Osteocyte (in vitro differentiated cells): ENCODE measurements around the gene B3GALT4. TPM values are rescaled to one million over a fixed set of nuclear protein-coding genes. Genes with fewer than 3 reads are reported as not detected.
A peak's percentile ranks its signal among the peaks of the same experiment; 100 is the strongest.

Source experiments
- DNase-seq: peaks from one replicate; pipeline ENCODE4 v3.0.0; 2021; ENCODE audit warnings: mixed read lengths; ENCODE audit not compliant: unreplicated experiment; ENCODE audit errors: extremely low spot score
- H3K27ac Mint-ChIP-seq: one replicate; pipeline ENCODE4 v1.8.0; 2021; ENCODE audit warnings: mild to moderate bottlenecking, mixed read lengths; ENCODE audit not compliant: unreplicated experiment
- H3K27me3 Mint-ChIP-seq: one replicate; pipeline ENCODE4 v1.8.0; 2021; ENCODE audit warnings: mixed read lengths; ENCODE audit not compliant: unreplicated experiment
- H3K36me3 Mint-ChIP-seq: one replicate; pipeline ENCODE4 v1.8.0; 2021; ENCODE audit warnings: mixed read lengths; ENCODE audit not compliant: unreplicated experiment
- H3K4me1 Mint-ChIP-seq: one replicate; pipeline ENCODE4 v1.8.0; 2021; ENCODE audit warnings: mixed read lengths; ENCODE audit not compliant: unreplicated experiment
- H3K4me3 Mint-ChIP-seq: one replicate; pipeline ENCODE4 v1.8.0; 2021; ENCODE audit warnings: mild to moderate bottlenecking, moderate library complexity, mixed read lengths; ENCODE audit not compliant: unreplicated experiment
- H3K9me3 Mint-ChIP-seq: one replicate; pipeline ENCODE4 v1.8.0; 2021; ENCODE audit warnings: mixed read lengths; ENCODE audit not compliant: unreplicated experiment
- CTCF ChIP-seq: fragments of 200-600 bp; sonication (generic); IDR thresholded peaks from 2 replicates; pipeline ENCODE4 v1.5.0; 2021; ENCODE audit warnings: antibody characterized with exemption, mild to moderate bottlenecking, moderate library complexity
- total RNA-seq: library from RNA; stranded (reverse); gene quantifications from 2 replicates; pipeline ENCODE4 v1.2.1, GENCODE V29; 2021

The B3GALT4 gene
- total RNA-seq, 1 donor from 2014 or later, result 6.3 TPM

- H3K4me1 Mint-ChIP-seq, result peaks cover 59% of the 10 kb centered on the region
- peaks cover 28% of the 10 kb centered on the region for H3K36me3 Mint-ChIP-seq
- no peaks in the 10 kb centered on the region for H3K9me3 Mint-ChIP-seq
- no peaks in the 10 kb centered on the region for H3K27me3 Mint-ChIP-seq
- peak overlapping the region; percentile 79 for H3K4me3 Mint-ChIP-seq
- H3K27ac Mint-ChIP-seq, result peak overlapping the region; percentile 85
- DNase-seq, result no peak
- TF ChIP-seq CTCF, result no peak
Measured at GRCh38 chr6:33276581-33276863, 401 bp upstream of the B3GALT4 start.

DNA sequence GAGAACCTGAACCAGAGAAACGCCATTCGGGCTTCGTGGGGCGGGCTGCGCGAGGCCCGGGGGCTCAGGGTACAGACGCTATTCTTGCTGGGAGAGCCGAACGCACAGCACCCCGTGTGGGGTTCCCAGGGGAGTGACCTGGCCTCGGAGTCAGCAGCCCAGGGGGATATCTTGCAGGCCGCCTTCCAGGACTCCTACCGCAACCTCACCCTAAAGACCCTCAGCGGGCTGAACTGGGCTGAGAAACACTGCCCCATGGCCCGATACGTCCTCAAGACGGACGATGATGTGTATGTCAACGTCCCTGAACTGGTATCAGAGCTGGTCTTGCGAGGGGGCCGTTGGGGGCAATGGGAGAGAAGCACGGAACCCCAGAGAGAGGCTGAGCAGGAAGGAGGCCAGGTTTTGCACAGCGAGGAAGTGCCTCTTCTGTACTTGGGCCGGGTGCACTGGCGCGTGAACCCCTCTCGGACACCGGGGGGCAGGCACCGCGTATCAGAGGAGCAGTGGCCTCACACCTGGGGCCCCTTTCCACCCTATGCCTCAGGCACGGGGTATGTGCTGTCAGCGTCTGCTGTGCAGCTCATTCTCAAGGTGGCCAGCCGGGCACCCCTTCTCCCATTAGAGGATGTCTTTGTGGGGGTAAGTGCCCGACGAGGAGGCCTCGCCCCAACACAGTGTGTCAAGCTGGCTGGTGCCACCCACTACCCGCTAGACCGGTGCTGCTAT lies 904 bp downstream of the B3GALT4 start:
- no peak for TF ChIP-seq CTCF
- peaks cover 48% of the 10 kb centered on the region for H3K4me1 Mint-ChIP-seq

GRCh38 chr6:33278392-33278741 lies 1.4 kb downstream of the B3GALT4 start:
- peaks cover 24% of the 10 kb centered on the region for H3K36me3 Mint-ChIP-seq
- no peak for TF ChIP-seq CTCF
- no peaks in the 10 kb centered on the region for H3K9me3 Mint-ChIP-seq
- peak overlapping the region; percentile 27 for H3K27ac Mint-ChIP-seq
- DNase-seq, result no peak
- peaks cover 42% of the 10 kb centered on the region for H3K4me1 Mint-ChIP-seq
- no peak overlapping the region for H3K4me3 Mint-ChIP-seq
- H3K27me3 Mint-ChIP-seq, result no peaks in the 10 kb centered on the region

More for the DNA sequence above, 904 bp downstream of the B3GALT4 start:
- H3K27me3 Mint-ChIP-seq, result no peaks in the 10 kb centered on the region
- H3K27ac Mint-ChIP-seq, result peak overlapping the region; percentile 94
- no peaks in the 10 kb centered on the region for H3K9me3 Mint-ChIP-seq
- no peak for DNase-seq
- peaks cover 24% of the 10 kb centered on the region for H3K36me3 Mint-ChIP-seq
- peak overlapping the region; percentile 84 for H3K4me3 Mint-ChIP-seq

DNA sequence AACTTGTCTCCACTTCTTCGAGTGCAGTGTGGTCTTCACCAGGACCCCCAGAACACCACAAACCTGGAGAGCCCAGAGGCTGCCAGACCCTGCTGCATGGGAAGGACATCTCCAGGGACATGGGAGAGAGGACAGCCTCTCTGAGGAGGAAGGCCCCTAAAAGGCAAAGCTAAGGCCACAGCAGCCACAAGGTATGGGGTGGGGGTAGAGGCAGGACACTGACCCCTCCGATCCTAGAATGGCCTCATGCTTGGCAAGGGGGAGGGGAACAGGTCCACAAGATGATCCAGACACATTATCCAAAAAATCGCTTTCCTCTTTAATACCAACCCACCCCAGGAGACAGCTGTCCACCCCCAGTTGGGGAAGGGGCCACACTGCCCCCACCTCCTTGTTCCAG lies 1.9 kb downstream of the B3GALT4 start:
- H3K27ac Mint-ChIP-seq, result no peak overlapping the region
- H3K36me3 Mint-ChIP-seq, result peaks cover 21% of the 10 kb centered on the region
- no peak overlapping the region for H3K4me3 Mint-ChIP-seq
- H3K27me3 Mint-ChIP-seq, result no peaks in the 10 kb centered on the region
- H3K9me3 Mint-ChIP-seq, result no peaks in the 10 kb centered on the region
- peaks cover 38% of the 10 kb centered on the region for H3K4me1 Mint-ChIP-seq
- TF ChIP-seq CTCF, result no peak
- no peak for DNase-seq

- no peak for TF ChIP-seq CTCF
- Mint-ChIP-seq H3K4me3 (no peak overlapping the region), H3K4me1 (peaks cover 34% of the 10 kb centered on the region), H3K27ac (no peak overlapping the region), H3K9me3 (no peaks in the 10 kb centered on the region), H3K36me3 (peaks cover 19% of the 10 kb centered on the region), H3K27me3 (no peaks in the 10 kb centered on the region)
- no peak for DNase-seq
Measured at GRCh38 chr6:33279257-33279695, 2.4 kb downstream of the B3GALT4 start.
